K562 (cell line): ENCODE measurements around the gene GDAP2. TPM values are rescaled to one million over a fixed set of nuclear protein-coding genes. Genes with fewer than 3 reads are reported as not detected.
A peak's percentile ranks its signal among the peaks of the same experiment; 100 is the strongest.

Experiments used
- ATAC-seq: fragments of 200-7000 bp; cut with Tn5 transposase; 3 replicates; pipeline ENCODE4 v1.9.1; 2020; ENCODE audit warnings: moderate library complexity
- BruUV-seq: library from RNA; stranded (reverse); fragments of 400-500 nt; replicated peaks from 2 replicates; lab custom pipeline; 2021; lab: Mats Ljungman, UMichigan
- CTCF ChIA-PET: fragments of 300-600 bp; formaldehyde crosslinking; extraction: SDS; loops from one replicate; lab custom pipeline; 2021; ENCODE audit warnings: low intra/inter-chr PET ratio; lab: Yijun Ruan, JAX
- POLR2A ChIA-PET: fragments of 300-600, 350-650 bp; sonication (Branson Sonifier 250); formaldehyde crosslinking; extraction: SDS; loops from one replicate; lab custom pipeline; 2021; ENCODE audit warnings: antibody characterized with exemption, inconsistent platforms; lab: Yijun Ruan, JAX
- DNase-seq, 4 experiments: peaks; one replicate each; pipeline versions ENCODE4 v3.0.0 to v3.0.0-alpha.2; 2011 to 2018; ENCODE audit warnings: low spot score in 3 of 4, mixed read lengths in 3 of 4; ENCODE audit errors: extremely low read depth in 1 of 4
- FAIRE-seq: peaks from 2 replicates; lab custom pipeline; 2011; peaks lifted over from hg19 to GRCh38; lab: Jason Lieb, UNC
- H2AFZ ChIP-seq: 2 replicates; pipeline ENCODE4 v1.6.0; 2011; ENCODE audit warnings: low read depth, low read length, control low read depth, inconsistent platforms
- H3K27ac ChIP-seq: fragments of 200-600 bp; 3 replicates; pipeline ENCODE4 v1.8.0; 2011; ENCODE audit warnings: low read depth, mild to moderate bottlenecking, control low read depth, inconsistent platforms, low read length, moderate library complexity, mixed read lengths; ENCODE audit errors: extremely low read depth
- H3K27me3 ChIP-seq, 2 experiments: fragments of 300-600 bp in 1 of 2; 2 replicates in 1 of 2; 3 replicates in 1 of 2; pipeline versions ENCODE4 v1.6.0 to v1.8.0; 2011; ENCODE audit warnings: inconsistent platforms in 2 of 2, low read length in 2 of 2, mild to moderate bottlenecking in 1 of 2, mixed read lengths in 1 of 2, moderate library complexity in 1 of 2; ENCODE audit not compliant: control insufficient read depth in 2 of 2, insufficient read depth in 2 of 2
- H3K36me3 ChIP-seq: fragments of 300-600 bp; 3 replicates; pipeline ENCODE4 v1.8.0; 2011; ENCODE audit warnings: mild to moderate bottlenecking, low read length, inconsistent platforms; ENCODE audit not compliant: control insufficient read depth, insufficient read depth
- H3K4me1 ChIP-seq, 2 experiments: fragments of 200-600 bp in 1 of 2; replicated peaks in 1 of 2; 2 replicates in 1 of 2; 3 replicates in 1 of 2; pipeline versions ENCODE4 v1.5.1 to v1.8.0; 2011; ENCODE audit warnings: inconsistent platforms in 2 of 2, low read length in 2 of 2, mild to moderate bottlenecking in 1 of 2, mixed read lengths in 1 of 2, moderate library complexity in 1 of 2; ENCODE audit not compliant: control insufficient read depth in 2 of 2, insufficient read depth in 2 of 2
- H3K4me2 ChIP-seq: 2 replicates; pipeline ENCODE4 v1.6.1; 2011; ENCODE audit warnings: low read length, control low read depth, inconsistent platforms, mixed read lengths; ENCODE audit not compliant: insufficient read depth
- H3K4me3 ChIP-seq: fragments of 200-600 bp; sonication (generic), shearing (Covaris generic); 2 replicates; pipeline ENCODE4 v1.5.1; 2016; ENCODE audit warnings: control low read depth, inconsistent platforms
- H3K79me2 ChIP-seq: fragments of 200-600 bp; 3 replicates; pipeline ENCODE4 v1.8.0; 2011; ENCODE audit warnings: low read length, inconsistent platforms; ENCODE audit not compliant: control insufficient read depth, insufficient read depth
- H3K9ac ChIP-seq, 2 experiments: 2 replicates each; pipeline versions ENCODE4 v1.6.0 to v1.6.1; 2011; ENCODE audit warnings: low read depth in 2 of 2, low read length in 2 of 2, control low read depth in 1 of 2, inconsistent platforms in 1 of 2, mild to moderate bottlenecking in 1 of 2, mixed read lengths in 1 of 2; ENCODE audit not compliant: insufficient read depth in 1 of 2
- H3K9me1 ChIP-seq: one replicate; pipeline ENCODE4 v1.6.0; 2011; ENCODE audit warnings: inconsistent platforms, mild to moderate bottlenecking, low read length, moderate library complexity; ENCODE audit not compliant: control insufficient read depth, insufficient read depth
- H3K9me3 ChIP-seq: replicated peaks from 2 replicates; pipeline ENCODE4 v1.5.1; 2011; ENCODE audit warnings: low read depth, low read length, inconsistent platforms; ENCODE audit not compliant: control insufficient read depth, insufficient read depth
- H4K20me1 ChIP-seq: replicated peaks from 2 replicates; pipeline ENCODE4 v1.6.1; 2011; ENCODE audit warnings: low read length, inconsistent platforms, mixed read lengths; ENCODE audit not compliant: control insufficient read depth, insufficient read depth
- BCLAF1 ChIP-seq, 2 experiments: fragments of 450-650 bp in 1 of 2; IDR thresholded peaks; 2 replicates each; pipeline ENCODE4 v1.6.1; 2011 to 2017; ENCODE audit warnings: low read depth in 2 of 2, antibody characterized with exemption in 1 of 2, borderline replicate concordance in 1 of 2, low read length in 1 of 2, mild to moderate bottlenecking in 1 of 2, mixed read lengths in 1 of 2; ENCODE audit not compliant: control insufficient read depth in 1 of 2
- DMBX1 ChIP-seq: fragments of 250-450 bp; sonication (Bioruptor Pico); IDR thresholded peaks from 2 replicates; pipeline ENCODE4 v1.8.0; 2022; ENCODE audit warnings: inconsistent platforms, mild to moderate bottlenecking, moderate library complexity, borderline replicate concordance
- ILK ChIP-seq: fragments of 450-650 bp; IDR thresholded peaks from 2 replicates; pipeline ENCODE4 v1.6.1; 2016; ENCODE audit warnings: missing genetic modification characterization, low read depth, mild to moderate bottlenecking, missing compliant biosample characterization, moderate library complexity, borderline replicate concordance
- NFIC ChIP-seq: fragments of 450-650 bp; IDR thresholded peaks from 2 replicates; pipeline ENCODE4 v1.6.1; 2017; ENCODE audit warnings: mild to moderate bottlenecking, inconsistent platforms
- RAD21 ChIP-seq, 2 experiments: fragments of 250-450 bp in 1 of 2; fragments of 450-650 bp in 1 of 2; sonication (Bioruptor Pico) in 1 of 2; formaldehyde crosslinking in 1 of 2; IDR thresholded peaks in 1 of 2; conservative IDR thresholded peaks in 1 of 2; 2 replicates each; pipeline versions ENCODE4 v1.4.0 to v1.8.0; 2020 to 2022; ENCODE audit warnings: mild to moderate bottlenecking in 2 of 2, moderate library complexity in 1 of 2
- SMC3 ChIP-seq: conservative IDR thresholded peaks from 2 replicates; pipeline ENCODE4 v1.6.1; 2011; ENCODE audit warnings: low read depth, low read length, improper control_type of control experiment; ENCODE audit not compliant: insufficient read depth
- SPI1 ChIP-seq: IDR thresholded peaks from 2 replicates; pipeline ENCODE4 v1.6.1; 2011; ENCODE audit warnings: low read depth, low read length, control low read depth, borderline replicate concordance
- STAG1 ChIP-seq: sonication (generic); formaldehyde crosslinking; IDR thresholded peaks from 2 replicates; pipeline ENCODE4 v1.5.0; 2020; ENCODE audit warnings: missing genetic modification reagents, borderline replicate concordance
- STAT5B ChIP-seq: fragments of 250-450 bp; sonication (Bioruptor Pico); IDR thresholded peaks from 2 replicates; pipeline ENCODE4 v1.8.0; 2021; ENCODE audit warnings: mild to moderate bottlenecking, inconsistent platforms
- WGBS: fragments of 100-300 bp; shearing (Covaris generic); methylation state at CpG from one replicate; pipeline ENCODE4 v1.1.6; 2016; ENCODE audit warnings: low coverage, mixed read lengths; ENCODE audit not compliant: insufficient coverage; ENCODE audit errors: missing lambda C conversion rate; 5-methylcytosine and 5-hydroxymethylcytosine counted together
- in situ Hi-C: fragments of 300-500 bp; cut with MboI; formaldehyde crosslinking; loops from 4 replicates; pipeline ENCODE4 v1.15.0; 2018; ENCODE audit warnings: inconsistent platforms, mixed read lengths
- intact Hi-C: fragments of 100-400 bp; cut with micrococcal nuclease; formaldehyde crosslinking; loops from 2 replicates; pipeline ENCODE4 v1.14.2; 2022
- polyA plus RNA-seq, 8 experiments: library from polyadenylated mRNA; depleted of rRNA in 4 of 8; stranded (reverse) in 5 of 8; unstranded in 3 of 8; fragments of >200 nt; fragmentation: Nextera tagmentation in 2 of 8; fragmentation: Illumina TruSeq in 1 of 8; extraction: Ambion mirVana in 2 of 8; extraction: Trizol in 1 of 8; gene quantifications; 2 replicates each; pipeline versions ENCODE4 v1.2.1 to v1.2.3, GENCODE V29; 2011 to 2014; ENCODE audit warnings: inconsistent platforms in 1 of 8, missing spikeins in 1 of 8
- total RNA-seq, 7 experiments: library from RNA; depleted of rRNA in 6 of 7; stranded (reverse); fragments of >200 nt in 6 of 7; fragmentation: Illumina TruSeq in 2 of 7; extraction: Trizol in 2 of 7; gene quantifications; 2 replicates each; pipeline versions ENCODE4 v1.2.1 to v1.2.3, GENCODE V29; 2011 to 2021; ENCODE audit warnings: low replicate concordance in 1 of 7

Gene GDAP2
- total and polyA plus RNA-seq, 9 of the 15 experiments (the other 6 are each of a cell fraction or from before 2014, with no cell fraction given) = 4.1 to 23.1 (median 13.2) TPM

GRCh38 chr1:117817629-117818028 lies 111.8 kb downstream of the GDAP2 start:
- Histone ChIP-seq H3K79me2 (no peaks in the 10 kb centered on the region), H3K27ac (no peak overlapping the region), H2AFZ (no peak overlapping the region), H3K4me2 (no peak overlapping the region), H4K20me1 (no peaks in the 10 kb centered on the region), H3K9ac (no peak overlapping the region), H3K4me3 (no peak overlapping the region), H3K9me3 (0 out of 2 replicates have a peak, but pooled peaks cover 6% of the 10 kb centered on the region), H3K36me3 (no peaks in the 10 kb centered on the region), H3K4me1 (peaks cover 0 to 6% of the 10 kb centered on the region in 2 experiments; a peak in 3 of 5 replicates), H3K27me3 (peaks cover 0 to 17% of the 10 kb centered on the region in 2 experiments; a peak in 2 of 5 replicates), H3K9me1 (no peaks in the 10 kb centered on the region)
- intact Hi-C loops (loop anchor here (10.0 kb wide), 1 partner anchor 257 kb away; no protein-coding TSS in a partner anchor), in situ Hi-C loops (no loop called here)
- ChIA-PET CTCF (no interaction called here), POLR2A (no interaction called here)
- no TSS peak for BruUV-seq
- no peak for FAIRE-seq
- no peak for DNase-seq
- WGBS = 2% methylated on average over 5 of the region's 5 CpGs
- TF ChIP-seq NFIC = 0 out of 2 replicates have a peak, but pooled peaks have one; percentile 10
- no peak for TF ChIP-seq STAT5B (CRISPR knock-in tag)
- no peak for ATAC-seq

- POLR2A ChIA-PET = interaction anchor here (1.8 kb wide), 1 partner anchor 11 kb away, joined by 7 read pairs; no protein-coding TSS in a partner anchor
- Histone ChIP-seq H3K36me3 (no peaks in the 10 kb centered on the region), H3K9me3 (no peaks in the 10 kb centered on the region), H3K4me2 (no peak overlapping the region), H3K9ac (no peak overlapping the region), H3K4me3 (no peak overlapping the region), H3K27me3 (peaks cover 0 to 17% of the 10 kb centered on the region in 2 experiments; a peak in 2 of 5 replicates), H4K20me1 (no peaks in the 10 kb centered on the region), H3K79me2 (no peaks in the 10 kb centered on the region), H2AFZ (no peak overlapping the region; the same call in 1 of the 2 replicates), H3K9me1 (no peaks in the 10 kb centered on the region), H3K4me1 (no peaks in the 10 kb centered on the region), H3K27ac (no peak overlapping the region)
- CTCF ChIA-PET = interaction anchor here (1.1 kb wide), 1 partner anchor 80 kb away, joined by 3 read pairs; no protein-coding TSS in a partner anchor
- 7% methylated on average over 9 of the region's 9 CpGs for WGBS
- intact Hi-C loops = loop anchor here (1.0 to 10.0 kb wide), 2 partner anchors 79 to 259 kb away; no protein-coding TSS in a partner anchor
- ATAC-seq (peak; percentile 91), FAIRE-seq (peak; percentile 46), DNase-seq (peak; percentile 28 to 44 (median 36))
- BruUV-seq = no TSS peak
- in situ Hi-C loops = no loop called here
- TF ChIP-seq SMC3 = peak; percentile 68
- TF ChIP-seq BCLAF1 (IDR thresholded peaks at IDR 0.05; ENCODE audit: borderline replicate concordance in 1 of 2, control insufficient read depth in 1 of 2, low read depth in 2 of 2, low read length in 1 of 2) = no peak
- TF ChIP-seq DMBX1 (CRISPR knock-in tag) = no peak
- TF ChIP-seq STAG1 (CRISPR knock-in tag) = no peak
- peak; percentile 61 to 87 for TF ChIP-seq RAD21 (CRISPR knock-in tag; conservative IDR thresholded peaks at IDR 0.05 in 1 of 2, IDR thresholded peaks at IDR 0.05 in 1 of 2)
- TF ChIP-seq SPI1 = 0 out of 2 replicates have a peak, but pooled peaks have one; percentile 7
- TF ChIP-seq ILK = no peak
Observed at GRCh38 chr1:117815926-117816325, 113.5 kb downstream of the GDAP2 start.
